Right lobe of liver (tissue), 6 donors: ENCODE results near the gene ATG10. TPM values are rescaled to one million over a fixed set of nuclear protein-coding genes. Genes with fewer than 3 reads are reported as not detected.

Experiments used
- ATAC-seq, 4 donors: fragments of 200-7000 bp; cut with Tn5 transposase; one replicate each; pipeline ENCODE4 v1.9.1; 2020; ENCODE audit warnings: mild to moderate bottlenecking in 4 of 4, moderate library complexity in 4 of 4
- DNase-seq, 3 donors: peaks; one replicate each; pipeline ENCODE4 v3.0.0-alpha.2; 2020
- H3K27ac ChIP-seq, 3 donors: fragments of 200-600 bp; one replicate each; pipeline ENCODE4 v1.8.0; 2022
- H3K27me3 ChIP-seq, 2 donors: fragments of 200-600 bp; one replicate each; pipeline ENCODE4 v1.8.0; 2022
- H3K36me3 ChIP-seq, 4 donors: fragments of 200-600 bp; sonication (generic) in 1 of 4; one replicate each; pipeline versions ENCODE4 v1.5.1 to v1.8.0; 2017 to 2022; ENCODE audit warnings: control low read depth in 1 of 4
- H3K4me1 ChIP-seq, 4 donors: fragments of 200-600 bp; sonication (generic) in 1 of 4; one replicate each; pipeline versions ENCODE4 v1.5.1 to v1.8.0; 2017 to 2022; ENCODE audit warnings: control low read depth in 1 of 4
- H3K4me3 ChIP-seq, 3 donors: fragments of 200-600 bp; one replicate each; pipeline ENCODE4 v1.8.0; 2022
- H3K9me3 ChIP-seq, 4 donors: fragments of 200-600 bp; sonication (generic) in 1 of 4; one replicate each; pipeline versions ENCODE4 v1.5.1 to v1.8.0; 2017 to 2022; ENCODE audit warnings: control low read depth in 1 of 4
- CTCF ChIP-seq, 4 donors: fragments of 200-600 bp in 3 of 4; fragments of 450-650 bp in 1 of 4; IDR thresholded peaks; one replicate each; pipeline versions ENCODE4 v1.5.1 to v1.8.0; 2016 to 2022; ENCODE audit warnings: antibody characterized with exemption in 4 of 4, mild to moderate bottlenecking in 2 of 4
- POLR2A ChIP-seq: fragments of 450-650 bp; IDR thresholded peaks from one replicate; pipeline ENCODE4 v1.6.1; 2017; ENCODE audit warnings: antibody characterized with exemption, mild to moderate bottlenecking
- WGBS: methylation state at CpG from one replicate; pipeline ENCODE4 v1.1.6; 2018; ENCODE audit warnings: low coverage, low lambda C conversion rate; ENCODE audit not compliant: insufficient coverage; ENCODE audit errors: missing lambda C conversion rate; 5-methylcytosine and 5-hydroxymethylcytosine counted together
- intact Hi-C, 2 donors: fragments of 100-400 bp; cut with DNase I; formaldehyde crosslinking; loops; one replicate each; pipeline versions ENCODE4 v1.11.2 to v1.14.1; 2022
- small RNA-seq, 2 experiments: library from RNA; depleted of rRNA; stranded (forward); fragments of <200 nt; gene quantifications; one replicate each; pipeline ENCODE3, GENCODE V24; 2016
- total RNA-seq, 6 experiments: library from RNA; depleted of rRNA in 2 of 6; stranded (reverse); fragments of >200 nt in 2 of 6; fragmentation: NEBNext Ultra II Directional in 3 of 6; extraction: Animal tissue kit (Norgen Biotek cat#: 25700) in 3 of 6; gene quantifications; one replicate each; pipeline versions ENCODE4 v1.1.0 to v1.2.4, GENCODE V29; 2016 to 2023
- donor health status: DM: no; HTN: yes; CAD: no.
- donor health status: DM: no; HTN: no; CAD: no.
- donor health status: DM: no; HTN: no; CAD: no.
- donor health status: DM: no; HTN: yes; CAD: no.
- donor health status: DM: no; HTN: yes; CAD: no.

ATG10 gene
- total RNA-seq, 6 experiments from 2014 or later = 2.9 to 8.0 (median 4.4) TPM

GRCh38 chr5:82301190-82301589 lies 329.4 kb downstream of the ATG10 start:
- Histone ChIP-seq H3K27me3 (no peaks in the 10 kb centered on the region), H3K27ac (no peak overlapping the region), H3K9me3 (no peaks in the 10 kb centered on the region), H3K4me3 (no peak overlapping the region), H3K4me1 (no peaks in the 10 kb centered on the region), H3K36me3 (no peaks in the 10 kb centered on the region)
- WGBS = 100% methylated on average over 2 of the region's 3 CpGs
- no peak for TF ChIP-seq POLR2A
- TF ChIP-seq CTCF (IDR thresholded peaks at IDR 0.05) = no peak
- intact Hi-C loops = no loop called here
- DNase-seq = no peak
- ATAC-seq = no peak

Small RNA genes within 50 kb of the gene (small RNA-seq; reads per million reads assigned to genes)
- 0 reads per million in 2 experiments for gene AC010598.1
- 0 reads per million in 2 experiments for gene RN7SL378P

Other genes with a start within 250 kb of the ATG10 start
- 1 to 10 TPM; 2.0 to 4.8 (median 3.7) TPM for gene SSBP2, start 220.9 kb upstream of the ATG10 start, total RNA-seq